Activated naive CD8-positive, alpha-beta T cell (primary cell): ENCODE measurements around the gene CCL1.

Experiments
- H3K27ac Mint-ChIP-seq: one replicate; pipeline ENCODE4 v1.8.0; 2021; ENCODE audit warnings: mixed read lengths
- H3K27me3 Mint-ChIP-seq: one replicate; pipeline ENCODE4 v1.8.0; 2021; ENCODE audit warnings: mixed read lengths
- H3K36me3 Mint-ChIP-seq: one replicate; pipeline ENCODE4 v1.8.0; 2021; ENCODE audit warnings: mixed read lengths
- H3K4me1 Mint-ChIP-seq: one replicate; pipeline ENCODE4 v1.8.0; 2021; ENCODE audit warnings: low read depth, mixed read lengths
- H3K4me3 Mint-ChIP-seq: one replicate; pipeline ENCODE4 v1.8.0; 2021; ENCODE audit warnings: mild to moderate bottlenecking, mixed read lengths
- H3K9me3 Mint-ChIP-seq: one replicate; pipeline ENCODE4 v1.8.0; 2021; ENCODE audit warnings: low read depth, mixed read lengths

Gene CCL1

DNA sequence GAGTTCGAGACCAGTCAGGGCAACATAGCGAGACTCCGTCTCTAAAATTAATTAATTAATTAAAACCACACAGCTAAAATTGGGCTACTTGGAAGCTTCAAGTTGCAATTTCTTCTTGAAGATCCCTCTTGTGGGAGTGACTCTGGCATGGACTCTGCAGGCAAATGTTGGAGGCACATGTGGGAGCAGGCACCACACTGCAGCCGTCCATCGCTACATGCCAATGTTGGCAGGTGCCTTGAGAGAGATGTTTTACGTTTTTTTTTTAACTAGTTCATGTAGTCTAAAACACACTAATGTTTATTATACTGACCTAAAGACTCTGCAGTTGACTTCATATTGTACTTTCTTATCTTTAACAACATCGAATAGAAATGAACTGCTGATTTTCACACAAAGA is 51.7 kb downstream of the CCL1 start:
- no peaks in the 10 kb centered on the region for H3K9me3 Mint-ChIP-seq
- no peak overlapping the region for H3K4me3 Mint-ChIP-seq
- H3K27ac Mint-ChIP-seq: no peak overlapping the region
- no peaks in the 10 kb centered on the region for H3K36me3 Mint-ChIP-seq
- peaks cover 8% of the 10 kb centered on the region for H3K27me3 Mint-ChIP-seq
- no peaks in the 10 kb centered on the region for H3K4me1 Mint-ChIP-seq
